Measurements from ENCODE around the gene MEIS1.

Gene MEIS1

GRCh38 chr2:66440708-66441497 is 6.0 kb downstream of the MEIS1 start:
- TF ChIP-seq PRDM4 (tag by site-specific recombination; IDR thresholded peaks at IDR 0.05): no peak
- no peak for TF ChIP-seq IKZF3 (tag by site-specific recombination; IDR thresholded peaks at IDR 0.05)
- TF ChIP-seq ZNF280D (tag by site-specific recombination; IDR thresholded peaks at IDR 0.05): no peak
- no peak for TF ChIP-seq ZIC2 (tag by site-specific recombination; IDR thresholded peaks at IDR 0.05)
- TF ChIP-seq ZNF76 (tag by site-specific recombination; IDR thresholded peaks at IDR 0.05; ENCODE audit: borderline replicate concordance, low read depth): no peak
- no peak for TF ChIP-seq ZSCAN18 (tag by site-specific recombination; IDR thresholded peaks at IDR 0.05)
- TF ChIP-seq ZNF785 (tag by site-specific recombination; IDR thresholded peaks at IDR 0.05): no peak
- TF ChIP-seq ZNF148 (tag by site-specific recombination; IDR thresholded peaks at IDR 0.05; ENCODE audit: borderline replicate concordance): no peak
- TF ChIP-seq KLF7 (tag by site-specific recombination; IDR thresholded peaks at IDR 0.05; ENCODE audit: borderline replicate concordance): no peak
- no peak for TF ChIP-seq INSM2 (tag by site-specific recombination; IDR thresholded peaks at IDR 0.05)
- no peak for TF ChIP-seq ZNF221 (tag by site-specific recombination; IDR thresholded peaks at IDR 0.05; ENCODE audit: borderline replicate concordance)
- no peak for TF ChIP-seq ZNF146 (tag by site-specific recombination; IDR thresholded peaks at IDR 0.05)
- TF ChIP-seq HOXC10 (CRISPR knock-in tag; IDR thresholded peaks at IDR 0.05): no peak
- no peak for TF ChIP-seq ZFP69B (tag by site-specific recombination; IDR thresholded peaks at IDR 0.05)
- TF ChIP-seq ZNF580 (tag by site-specific recombination; IDR thresholded peaks at IDR 0.05): no peak
- no peak for TF ChIP-seq YY1 (tag by site-specific recombination; IDR thresholded peaks at IDR 0.05)
- no peak for TF ChIP-seq ZNF155 (tag by site-specific recombination; IDR thresholded peaks at IDR 0.05)
- no peak for TF ChIP-seq ZNF324 (tag by site-specific recombination; IDR thresholded peaks at IDR 0.05)
- POLR2A ChIA-PET: no interaction called here
- no peak overlapping the region for H3K27ac ChIP-seq (ENCODE audit: extremely low read depth, low read depth, low read length)
- peaks cover 14 to 68% of the 10 kb centered on the region in 2 experiments for H3K36me3 ChIP-seq (ENCODE audit: control insufficient read depth in 2 of 2, insufficient read depth in 1 of 2, low read length in 2 of 2)
- no peaks in the 10 kb centered on the region for H3K4me1 ChIP-seq (ENCODE audit: control insufficient read depth, insufficient read depth, low read length)
- H3K9me3 ChIP-seq (ENCODE audit: control insufficient read depth, insufficient read depth, low read depth, low read length): no peaks in the 10 kb centered on the region
- no peak overlapping the region for H3K4me3 ChIP-seq (ENCODE audit: low read depth, low read length)
- CTCF ChIA-PET: no interaction called here

All from HEK293 (cell line).